Spleen (tissue), 7 donors: Measurements from ENCODE around the gene TCHHL1.
"Not testable (repeated sequence)": the region's sequence is repeated elsewhere in the genome, so short reads cannot be mapped to it uniquely, and the experiment has no call there.

Source experiments
- CTCF ChIP-seq, 11 experiments: fragments of 200-600 bp in 7 of 11; fragments of 450-650 bp in 4 of 11; sonication (generic) in 4 of 11; IDR thresholded peaks in 8 of 11; conservative IDR thresholded peaks in 3 of 11; 1 replicate in 7 of 11; 2 replicates in 4 of 11; pipeline versions ENCODE4 v1.4.0 to v1.8.0; 2016 to 2021; ENCODE audit warnings: antibody characterized with exemption in 11 of 11, inconsistent platforms in 4 of 11, mild to moderate bottlenecking in 1 of 11
- POLR2A ChIP-seq, 3 donors: fragments of 450-650 bp; IDR thresholded peaks; one replicate each; pipeline ENCODE4 v1.5.1; 2017; ENCODE audit warnings: antibody characterized with exemption in 3 of 3, mild to moderate bottlenecking in 1 of 3
- donor health status: DM: no; HTN: no; CAD: no; lungs with moderate emphysema.
- donor health status: DM: no; HTN: no; CAD: no.
- donor health status: DM: no; HTN: no; CAD: no.

DNA sequence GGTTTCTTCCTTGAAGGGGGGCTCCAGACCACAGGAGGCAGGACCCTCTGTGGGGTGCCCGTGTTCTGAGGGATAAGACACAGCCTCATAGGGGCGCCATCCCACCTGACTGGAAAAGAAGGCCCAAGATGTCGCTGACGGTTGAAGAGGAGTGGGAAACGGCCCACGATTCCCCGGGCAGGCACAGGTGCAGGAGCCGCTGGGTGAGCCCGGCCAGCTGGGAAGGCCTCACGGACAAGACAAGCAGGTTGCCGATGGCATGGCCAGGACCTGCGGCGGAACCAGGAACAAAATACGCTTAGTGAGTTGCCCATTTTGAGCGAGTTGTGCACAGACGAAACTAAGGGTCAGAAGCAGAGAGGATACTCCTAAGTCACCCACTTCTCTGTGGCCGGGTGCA is 8.4 kb downstream of the TCHHL1 start:
- TF ChIP-seq CTCF (IDR thresholded peaks at IDR 0.05 in 8 of 11, conservative IDR thresholded peaks at IDR 0.05 in 3 of 11); POLR2A (IDR thresholded peaks at IDR 0.05): not testable (repeated sequence)
